ENCODE results near the gene ERBB4.

- TF ChIP-seq CTCF (IDR thresholded peaks at IDR 0.05) (no peak), POLR2A (IDR thresholded peaks at IDR 0.05) (no peak)
These were observed 738.6 kb downstream of the ERBB4 start for GRCh38 chr2:211800001-211800400.

Data from prostate gland (tissue), 2 donors.